ENCODE results near the gene NPIPA3.
"Not testable (repeated sequence)": the region's sequence is repeated elsewhere in the genome, so short reads cannot be mapped to it uniquely, and the experiment has no call there.

NPIPA3 gene

DNA sequence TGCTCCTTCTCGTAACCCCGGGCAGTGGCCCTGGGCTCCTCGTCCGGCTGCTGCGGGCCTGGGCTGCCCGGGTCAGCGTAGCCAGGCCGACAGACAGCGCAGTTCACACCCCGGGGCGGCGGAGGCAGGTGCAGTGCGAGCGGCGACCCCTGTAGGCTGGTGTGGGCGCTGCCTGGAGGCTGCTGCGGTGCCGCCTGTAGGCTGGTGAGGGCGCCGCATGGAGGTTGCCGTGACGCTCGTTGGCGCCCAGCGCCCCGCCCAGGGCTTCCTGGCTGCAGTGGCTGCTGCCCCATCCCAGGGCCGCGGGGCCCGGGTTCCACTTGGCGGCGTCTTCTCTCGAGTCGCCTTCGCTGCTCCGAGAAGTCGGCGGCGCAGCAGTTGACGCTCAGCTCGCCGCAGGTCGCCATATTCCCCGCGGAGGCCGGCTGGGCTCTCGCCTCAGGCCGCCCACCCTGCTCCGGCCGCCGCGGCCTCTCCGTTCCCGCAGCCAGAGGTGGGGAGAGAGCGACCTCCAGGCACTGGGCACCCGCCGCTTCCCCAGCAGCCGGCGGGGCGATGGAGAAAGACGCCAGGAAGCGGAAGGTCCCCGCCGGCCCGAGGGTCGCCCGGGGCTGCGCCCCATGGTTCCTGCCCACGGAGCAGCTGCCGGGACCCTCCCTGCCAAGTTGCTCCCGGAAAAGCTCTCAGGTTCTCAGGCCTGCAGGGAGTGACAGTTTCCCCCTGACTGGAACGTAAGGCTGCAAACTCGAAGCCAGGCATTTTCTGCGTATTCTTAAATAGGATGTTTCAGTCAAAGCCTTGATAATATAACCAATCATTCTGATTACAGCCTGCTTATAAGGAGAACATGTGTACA, 39.3 kb downstream of the NPIPA3 start, which contains the start of gene NPIPA2:
NPIPA2 (plus strand) TSS at position 261 of the 856 bp plus-strand sequence. CDS start 5,533 bp downstream, outside the sequence.
- not testable (repeated sequence) for DNase-seq

DNA sequence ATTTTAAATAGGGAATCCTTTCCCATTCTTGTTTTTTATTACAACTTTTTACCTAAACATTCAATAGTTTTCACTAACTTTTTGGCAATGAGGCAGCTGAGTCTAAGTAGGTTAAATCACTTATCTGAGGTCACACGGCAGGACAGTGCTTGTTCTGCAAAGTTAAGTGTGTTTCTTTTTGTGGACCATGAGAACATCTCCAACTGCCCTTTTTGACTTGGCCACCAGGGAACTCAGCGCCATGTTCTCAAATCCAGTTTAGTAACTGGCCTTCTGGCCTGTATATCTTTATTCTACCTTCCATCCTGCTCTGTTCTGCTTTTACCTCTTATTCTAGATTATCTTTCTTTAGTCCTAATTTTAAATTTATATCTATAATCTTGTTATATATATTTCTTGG, 70.4 kb downstream of the NPIPA3 start:
- DNase-seq: not testable (repeated sequence)

DNA sequence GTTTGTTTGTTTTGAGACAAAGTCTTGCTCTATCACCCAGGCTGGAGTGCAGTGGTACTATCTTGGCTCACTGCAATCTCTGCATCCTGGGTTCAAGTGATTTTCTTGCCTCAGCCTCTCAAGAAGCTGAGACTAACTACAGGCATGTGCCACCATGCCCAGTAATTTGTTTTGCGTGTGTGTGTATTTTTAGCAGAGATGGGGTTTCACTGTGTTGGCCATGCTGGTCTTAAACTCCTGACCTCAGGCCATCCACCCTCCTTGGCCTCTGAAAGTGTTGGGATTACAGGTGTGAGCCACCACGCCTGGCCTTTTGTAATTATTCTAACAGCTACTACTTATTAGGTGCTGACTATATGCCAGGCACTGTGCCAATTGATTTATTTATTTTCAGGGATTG, 72.4 kb downstream of the NPIPA3 start:
- not testable (repeated sequence) for DNase-seq
